GM03348 (cell line): ENCODE measurements around the gene NDUFB6.
A peak's percentile ranks its signal among the peaks of the same experiment; 100 is the strongest.
"Not testable (repeated sequence)": the region's sequence is repeated elsewhere in the genome, so short reads cannot be mapped to it uniquely, and the experiment has no call there.

Source experiments
- DNase-seq: peaks from one replicate; pipeline ENCODE4 v3.0.0; 2012; ENCODE audit warnings: low spot score

NDUFB6 gene

GRCh38 chr9:32571969-32572899, 725 bp downstream of the NDUFB6 start:
- peak; percentile 78 for DNase-seq

GRCh38 chr9:32570262-32570661, 2.7 kb downstream of the NDUFB6 start:
- no peak for DNase-seq

- DNase-seq: no peak
Observed at GRCh38 chr9:32566770-32567169, 6.2 kb downstream of the NDUFB6 start.

- DNase-seq: no peak
Observed at GRCh38 chr9:32565967-32566366, 7.0 kb downstream of the NDUFB6 start.

GRCh38 chr9:32558408-32558934, 14.5 kb downstream of the NDUFB6 start:
- DNase-seq: no peak

- DNase-seq: no peak
Observed at GRCh38 chr9:32554591-32554990, 18.4 kb downstream of the NDUFB6 start.

GRCh38 chr9:32554107-32554506, 18.9 kb downstream of the NDUFB6 start:
- no peak for DNase-seq

GRCh38 chr9:32552172-32552872, 20.6 kb downstream of the NDUFB6 start, which contains the start of the genes SMIM27 and TOPORS:
SMIM27 (plus strand) TSS chr9:32552327; CDS start chr9:32552435, 108 bp downstream.
TOPORS (minus strand) TSS chr9:32552586; CDS start chr9:32552436, 150 bp downstream.
- peak; percentile 94 for DNase-seq

GRCh38 chr9:32551276-32552051, 21.5 kb downstream of the NDUFB6 start:
- peak; percentile 40 for DNase-seq

- DNase-seq: peak; percentile 98
Observed at GRCh38 chr9:32550562-32551275, 22.2 kb downstream of the NDUFB6 start.

- peak; percentile 30 for DNase-seq
Observed at GRCh38 chr9:32550150-32550561, 22.8 kb downstream of the NDUFB6 start.

- DNase-seq: not testable (repeated sequence)
Observed at GRCh38 chr9:32548213-32548612, 24.7 kb downstream of the NDUFB6 start.

GRCh38 chr9:32545884-32546283, 27.1 kb downstream of the NDUFB6 start:
- DNase-seq: no peak

GRCh38 chr9:32543047-32543446, 29.9 kb downstream of the NDUFB6 start:
- no peak for DNase-seq

- DNase-seq: no peak
Observed at GRCh38 chr9:32533816-32534215, 39.1 kb downstream of the NDUFB6 start.

GRCh38 chr9:32533336-32533735, 39.6 kb downstream of the NDUFB6 start:
- no peak for DNase-seq

GRCh38 chr9:32526707-32527048, 46.3 kb downstream of the NDUFB6 start:
- DNase-seq: no peak

GRCh38 chr9:32526041-32526706, 46.8 kb downstream of the NDUFB6 start, which contains the start of gene RIGI:
RIGI (minus strand) TSS chr9:32526196; CDS start chr9:32526166, 30 bp downstream.
- peak; percentile 87 for DNase-seq

- DNase-seq: no peak
Observed at GRCh38 chr9:32525709-32526030, 47.3 kb downstream of the NDUFB6 start.

- no peak for DNase-seq
Observed at GRCh38 chr9:32524892-32525708, 47.9 kb downstream of the NDUFB6 start.
